GM18870 (cell line): ENCODE measurements around the gene FYN.
"Not testable (repeated sequence)": the region's sequence is repeated elsewhere in the genome, so short reads cannot be mapped to it uniquely, and the experiment has no call there.

Experiments used
- ATAC-seq: cut with Tn5 transposase; IDR thresholded peaks from one replicate; pipeline ENCODE4 v1.9.1; 2021; ENCODE audit warnings: moderate library complexity; ENCODE audit not compliant: unreplicated experiment

FYN gene

GRCh38 chr6:111687652-111688051 is 185.6 kb downstream of the FYN start:
- no peak for ATAC-seq

GRCh38 chr6:111686932-111687266 is 186.4 kb downstream of the FYN start:
- ATAC-seq, result no peak

GRCh38 chr6:111686249-111686931 is 186.9 kb downstream of the FYN start:
- ATAC-seq, result no peak

GRCh38 chr6:111685526-111685925 is 187.7 kb downstream of the FYN start:
- no peak for ATAC-seq

- no peak for ATAC-seq
Measured at GRCh38 chr6:111685058-111685457, 188.2 kb downstream of the FYN start.

GRCh38 chr6:111683749-111684267 is 189.4 kb downstream of the FYN start:
- no peak for ATAC-seq

GRCh38 chr6:111683157-111683556 is 190.1 kb downstream of the FYN start:
- no peak for ATAC-seq

- no peak for ATAC-seq
Measured at GRCh38 chr6:111681860-111682259, 191.4 kb downstream of the FYN start.

GRCh38 chr6:111680811-111681609 is 192.2 kb downstream of the FYN start:
- not testable (repeated sequence) for ATAC-seq

GRCh38 chr6:111680015-111680712 is 193.1 kb downstream of the FYN start:
- no peak for ATAC-seq

- no peak for ATAC-seq
Measured at GRCh38 chr6:111679126-111679858, 194.0 kb downstream of the FYN start.

GRCh38 chr6:111677249-111677990 is 195.8 kb downstream of the FYN start:
- ATAC-seq, result no peak

GRCh38 chr6:111676383-111676782 is 196.9 kb downstream of the FYN start:
- no peak for ATAC-seq

- ATAC-seq, result no peak
Measured at GRCh38 chr6:111674883-111675282, 198.4 kb downstream of the FYN start.

- ATAC-seq, result no peak
Measured at GRCh38 chr6:111674413-111674812, 198.8 kb downstream of the FYN start.

- ATAC-seq, result no peak
Measured at GRCh38 chr6:111673937-111674336, 199.3 kb downstream of the FYN start.

GRCh38 chr6:111673532-111673931 is 199.7 kb downstream of the FYN start:
- no peak for ATAC-seq

GRCh38 chr6:111672761-111673450 is 200.3 kb downstream of the FYN start:
- no peak for ATAC-seq

- no peak for ATAC-seq
Measured at GRCh38 chr6:111669326-111669725, 203.9 kb downstream of the FYN start.

- no peak for ATAC-seq
Measured at GRCh38 chr6:111668410-111668809, 204.8 kb downstream of the FYN start.
